GM19035 (cell line): ENCODE data around the gene PYHIN1.

Experiments used
- ATAC-seq: cut with Tn5 transposase; IDR thresholded peaks from one replicate; pipeline ENCODE4 v1.9.1; 2021; ENCODE audit not compliant: unreplicated experiment

The PYHIN1 gene

GRCh38 chr1:159011751-159012150, 80.4 kb downstream of the PYHIN1 start:
- no peak for ATAC-seq

DNA sequence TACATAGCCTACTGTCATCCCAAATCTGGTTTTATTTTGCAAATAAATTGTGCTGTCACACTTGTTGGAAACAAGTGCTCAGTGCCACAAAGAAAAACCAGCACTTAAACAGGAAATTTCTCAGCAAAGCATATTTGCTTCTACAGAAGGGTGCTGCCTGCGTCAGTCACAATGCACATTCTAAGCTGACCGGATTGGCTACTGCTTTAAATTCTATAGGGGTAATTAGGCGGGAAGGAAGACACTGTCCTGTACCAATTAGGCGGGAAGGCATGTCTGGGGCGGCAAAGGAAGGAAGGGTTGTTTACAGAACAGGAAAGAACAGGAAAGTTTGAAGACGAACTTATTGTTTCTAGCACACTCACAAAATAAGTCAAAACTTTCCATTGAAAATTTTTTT, 81.1 kb downstream of the PYHIN1 start:
- ATAC-seq: peak; percentile 26

GRCh38 chr1:159014003-159014571, 82.7 kb downstream of the PYHIN1 start:
- ATAC-seq: no peak

DNA sequence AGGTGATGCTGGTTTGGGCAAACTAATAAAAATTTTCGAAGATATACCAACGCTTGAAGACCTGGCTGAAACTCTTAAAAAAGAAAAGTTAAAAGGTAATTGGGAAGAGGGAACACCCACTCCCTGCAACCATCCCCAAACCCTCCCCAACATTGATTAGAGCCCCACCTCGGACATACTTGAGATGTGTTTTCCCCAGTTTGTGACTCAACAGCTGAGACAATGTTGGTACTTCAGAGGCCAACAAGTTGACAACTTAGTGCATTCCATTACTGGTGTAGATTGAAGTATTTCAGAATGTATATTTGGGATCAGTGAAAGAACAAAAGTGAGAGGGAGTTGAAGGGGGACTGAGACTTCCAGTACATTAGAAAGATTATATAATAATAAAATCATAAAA, 83.5 kb downstream of the PYHIN1 start:
- no peak for ATAC-seq

GRCh38 chr1:159015440-159015909, 84.1 kb downstream of the PYHIN1 start:
- peak; percentile 93 for ATAC-seq

- ATAC-seq: no peak
Measured at GRCh38 chr1:159023723-159024122, 92.4 kb downstream of the PYHIN1 start.

- ATAC-seq: no peak
Measured at GRCh38 chr1:159025043-159025442, 93.7 kb downstream of the PYHIN1 start.
